SKM-1 (cell line): ENCODE results near the gene PLPPR3.
"Not testable (repeated sequence)": the region's sequence is repeated elsewhere in the genome, so short reads cannot be mapped to it uniquely, and the experiment has no call there.

Experiments
- DNase-seq: peaks from one replicate; lab custom pipeline; 2025; ENCODE audit not compliant: unreplicated experiment; lab: John Stamatoyannopoulos, UW

PLPPR3 gene

DNA sequence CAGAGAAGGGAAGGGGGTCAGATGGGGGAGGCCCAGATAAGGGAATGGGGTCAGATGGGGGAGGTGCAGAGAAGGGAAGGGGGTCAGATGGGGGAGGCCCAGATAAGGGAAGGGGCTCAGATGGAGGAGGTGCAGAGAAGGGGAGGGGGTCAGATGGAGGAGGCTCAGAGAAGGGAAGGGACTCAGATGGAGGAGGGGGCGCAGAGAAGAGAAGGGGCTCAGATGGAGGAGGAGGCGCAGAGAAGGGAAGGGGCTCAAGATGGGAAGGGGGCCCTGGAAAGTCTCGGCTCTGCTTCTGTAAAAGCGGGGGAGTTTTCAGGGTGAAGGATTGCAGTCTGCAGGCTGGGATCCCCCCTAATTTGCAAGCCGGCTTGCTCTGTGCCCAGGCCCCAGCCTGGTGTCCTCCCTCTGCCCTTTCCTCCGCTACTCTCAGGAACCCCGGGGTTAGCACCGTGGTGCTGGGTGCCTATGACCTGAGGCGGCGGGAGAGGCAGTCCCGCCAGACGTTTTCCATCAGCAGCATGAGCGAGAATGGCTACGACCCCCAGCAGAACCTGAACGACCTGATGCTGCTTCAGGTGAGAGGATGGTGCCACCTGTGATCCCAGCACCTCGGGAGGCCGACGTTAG is 7.5 kb upstream of the PLPPR3 start:
- DNase-seq: no peak

- no peak for DNase-seq
These were observed 6.1 kb upstream of the PLPPR3 start, which contains the start of gene AZU1 for GRCh38 chr19:827710-828321. Gene AZU1 (plus strand): TSS chr19:827837. CDS start chr19:827847, 10 bp downstream.

- no peak for DNase-seq
These were observed 5.6 kb upstream of the PLPPR3 start for GRCh38 chr19:827314-827709.

- DNase-seq: peak; percentile 56
These were observed 4.3 kb upstream of the PLPPR3 start for GRCh38 chr19:825897-826644.

- DNase-seq: peak; percentile 63
These were observed 3.1 kb upstream of the PLPPR3 start for GRCh38 chr19:824885-825284.

DNA sequence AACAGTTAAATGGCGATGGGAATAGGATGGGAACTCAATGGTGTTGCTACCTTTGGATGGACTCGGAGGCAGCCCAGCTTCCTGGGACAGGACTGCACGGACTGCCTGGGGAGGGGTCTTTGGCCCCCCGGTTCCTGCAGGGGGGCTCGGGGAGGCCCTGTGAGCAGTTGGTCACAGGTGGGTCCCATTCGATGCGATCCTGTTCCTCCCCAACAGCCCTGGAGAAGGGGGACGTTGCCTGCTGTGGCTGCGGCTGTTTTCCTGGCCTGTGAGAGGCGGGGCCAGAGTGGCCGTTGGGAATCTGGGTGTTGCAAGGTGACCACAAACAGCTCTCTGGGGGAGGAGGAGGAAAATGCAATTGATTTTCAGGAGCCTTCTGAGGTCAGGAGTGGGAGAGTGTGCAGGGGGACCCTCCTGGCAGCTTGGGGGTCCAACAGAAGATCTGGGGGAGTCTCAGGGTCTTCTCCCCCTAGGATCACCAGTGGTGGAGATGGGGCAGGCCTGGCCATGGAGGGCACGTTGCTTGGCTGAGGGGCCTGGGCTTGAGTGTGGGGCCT is 1.9 kb upstream of the PLPPR3 start:
- DNase-seq: no peak

- DNase-seq: no peak
These were observed 427 bp downstream of the PLPPR3 start for GRCh38 chr19:821231-821824.

DNA sequence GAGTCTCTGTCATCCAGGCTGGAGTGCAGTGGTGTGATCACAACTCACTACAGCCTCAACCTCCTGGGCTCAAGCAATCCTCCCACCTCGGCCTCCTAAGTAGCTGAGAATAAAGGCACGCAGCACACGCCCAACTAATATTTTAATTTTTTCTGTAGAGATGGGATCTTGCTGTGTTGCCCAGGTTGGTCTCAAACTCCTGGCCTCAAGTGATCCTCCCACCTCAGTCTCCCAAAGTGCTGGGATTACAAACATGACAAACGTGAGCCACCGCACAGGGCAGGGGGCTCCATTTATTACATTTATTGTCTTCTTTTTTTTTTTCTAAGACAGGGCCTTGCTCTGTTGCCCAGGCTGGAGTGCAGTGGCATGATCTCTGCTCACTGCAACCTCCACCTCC is 1.5 kb downstream of the PLPPR3 start:
- DNase-seq: not testable (repeated sequence)

GRCh38 chr19:816500-816857 is 5.3 kb downstream of the PLPPR3 start:
- DNase-seq: no peak

DNA sequence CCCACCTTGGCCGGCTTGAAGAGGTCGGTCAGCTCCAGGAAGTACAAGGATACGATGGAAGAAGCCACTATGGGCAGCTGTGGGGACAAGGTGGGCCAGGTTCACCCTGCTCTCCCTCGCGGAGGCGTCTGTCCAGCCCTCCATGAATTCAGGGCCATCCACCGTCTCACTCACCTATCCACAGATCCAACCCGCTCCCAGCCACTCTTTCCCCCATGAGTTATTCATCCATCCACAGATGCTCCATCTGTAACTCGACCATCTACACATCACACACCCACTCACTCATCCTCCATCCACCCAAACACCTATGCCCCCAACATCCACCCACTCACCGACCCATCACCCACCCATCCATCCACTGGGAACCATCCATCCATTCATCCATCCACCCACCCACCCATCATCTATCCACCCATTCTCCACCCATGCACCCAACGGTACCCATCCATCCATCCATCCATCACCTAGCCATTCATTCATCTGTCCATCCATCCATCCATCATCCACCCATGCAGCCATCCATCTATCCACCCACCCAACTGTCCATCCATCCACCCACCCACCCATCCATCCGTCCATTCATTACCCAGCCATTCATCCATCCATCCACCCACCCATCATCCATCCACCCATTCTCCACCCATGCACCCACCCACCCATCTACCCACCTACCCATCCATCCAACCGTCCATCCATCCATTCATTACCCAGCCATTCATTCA is 5.8 kb downstream of the PLPPR3 start:
- no peak for DNase-seq

DNA sequence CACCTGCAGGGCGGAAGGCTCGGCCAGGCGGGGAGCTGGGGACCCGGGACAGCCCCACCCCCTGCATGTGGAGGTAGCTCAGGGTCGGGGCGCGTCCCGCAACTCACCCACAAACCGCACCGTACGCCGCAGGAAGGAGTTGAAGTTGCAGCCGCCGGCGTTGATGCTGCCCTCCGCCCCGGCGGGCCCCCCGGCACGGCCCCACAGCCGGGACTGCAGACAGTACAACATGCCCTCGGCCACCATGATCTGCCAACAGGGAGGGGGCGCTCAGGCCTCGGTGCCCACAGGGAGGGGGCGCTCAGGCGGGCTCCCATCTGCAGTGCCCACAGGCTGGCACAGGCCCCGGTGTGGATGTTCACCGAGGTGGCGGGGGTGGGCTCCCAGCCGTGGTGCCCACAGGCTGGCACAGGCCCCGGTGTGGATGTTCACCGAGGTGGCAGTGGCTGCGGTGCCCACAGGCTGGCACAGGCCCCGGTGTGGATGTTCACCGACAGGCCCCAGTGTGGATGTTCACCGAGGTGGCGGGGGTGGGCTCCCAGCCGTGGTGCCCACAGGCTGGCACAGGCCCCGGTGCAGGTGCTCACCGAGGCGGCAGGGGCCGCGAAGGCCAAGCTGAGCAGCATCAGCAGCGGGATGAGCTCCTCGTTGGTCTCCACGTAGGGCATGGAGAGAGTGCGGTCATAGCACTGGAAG is 6.5 kb downstream of the PLPPR3 start:
- no peak for DNase-seq

DNA sequence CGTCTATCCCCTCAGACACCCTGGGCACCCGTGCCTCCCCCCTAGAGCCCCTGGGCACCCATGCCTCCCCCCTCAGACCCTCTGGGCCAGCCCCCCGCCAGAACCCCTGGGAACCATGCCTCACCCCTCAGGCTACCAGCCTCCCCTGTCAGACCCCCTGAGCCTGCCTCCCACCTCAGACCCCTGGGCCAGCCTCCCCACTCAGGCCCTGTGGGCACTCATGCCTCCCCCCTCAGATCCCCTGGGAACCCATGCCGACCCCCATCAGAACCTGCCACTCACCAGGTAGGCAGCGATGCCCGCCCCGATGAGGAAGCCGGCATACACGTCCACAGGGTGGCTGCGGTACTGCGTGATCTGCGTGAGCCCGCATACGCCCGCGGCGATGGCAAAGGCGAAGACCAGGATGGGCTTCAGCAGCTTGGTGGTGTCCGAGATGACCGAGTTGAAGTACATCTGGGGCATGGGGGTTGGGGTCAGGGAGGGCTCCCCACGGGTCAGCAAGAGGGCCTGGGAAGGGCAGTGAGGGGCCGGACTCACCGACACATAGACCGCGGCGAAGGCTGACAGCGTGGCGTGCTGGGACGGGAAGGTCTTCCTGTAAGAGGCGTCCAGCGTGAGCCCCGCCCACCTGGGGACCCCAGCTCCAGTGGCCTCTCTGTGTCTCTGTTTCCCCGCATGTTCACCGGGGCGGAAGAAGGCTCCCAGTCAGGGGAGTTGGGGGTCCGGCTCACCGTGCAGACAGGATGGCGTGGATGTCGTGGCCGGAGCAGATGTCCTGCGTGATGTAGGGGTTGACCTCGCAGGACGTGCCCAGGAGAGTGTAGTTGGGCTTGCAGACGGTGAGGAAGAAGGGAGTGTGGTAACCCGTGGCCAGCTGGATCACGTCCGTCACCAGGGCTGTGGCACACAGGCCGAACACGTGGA is 7.3 kb downstream of the PLPPR3 start:
- DNase-seq: no peak

GRCh38 chr19:813219-814151 is 8.3 kb downstream of the PLPPR3 start:
- DNase-seq: no peak

GRCh38 chr19:812747-813218 is 9.0 kb downstream of the PLPPR3 start:
- no peak for DNase-seq

DNA sequence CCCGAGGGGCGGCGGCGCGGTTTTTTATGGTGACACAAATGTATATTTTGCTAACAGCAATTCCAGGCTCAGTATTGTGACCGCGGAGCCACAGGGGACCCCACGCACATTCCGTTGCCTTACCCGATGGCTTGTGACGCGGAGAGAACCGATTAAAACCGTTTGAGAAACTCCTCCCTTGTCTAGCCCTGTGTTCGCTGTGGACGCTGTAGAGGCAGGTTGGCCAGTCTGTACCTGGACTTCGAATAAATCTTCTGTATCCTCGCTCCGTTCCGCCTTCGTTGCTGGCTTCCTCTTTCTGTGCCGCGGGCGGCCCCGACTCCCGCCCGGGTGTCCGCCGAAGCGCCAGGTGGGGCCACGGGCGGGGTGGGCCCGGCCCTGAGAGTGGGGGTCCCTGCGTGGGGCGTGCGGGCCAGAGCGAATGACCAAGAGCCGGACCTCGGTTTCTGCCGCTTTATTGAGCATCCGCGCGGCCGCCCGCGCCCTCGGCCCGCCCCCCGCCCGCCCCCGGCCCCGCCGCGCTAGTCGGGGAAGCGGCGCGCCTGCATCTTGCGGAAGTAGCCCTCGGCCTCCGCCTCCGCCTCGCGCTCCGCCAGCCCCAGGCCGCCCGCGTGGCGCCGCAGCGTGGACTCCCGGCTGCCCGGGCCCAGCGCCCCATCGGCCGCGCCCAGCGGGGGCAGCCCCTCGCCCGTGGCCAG is 9.6 kb downstream of the PLPPR3 start:
- DNase-seq: no peak

GRCh38 chr19:811506-812048 is 10.2 kb downstream of the PLPPR3 start:
- no peak for DNase-seq

DNA sequence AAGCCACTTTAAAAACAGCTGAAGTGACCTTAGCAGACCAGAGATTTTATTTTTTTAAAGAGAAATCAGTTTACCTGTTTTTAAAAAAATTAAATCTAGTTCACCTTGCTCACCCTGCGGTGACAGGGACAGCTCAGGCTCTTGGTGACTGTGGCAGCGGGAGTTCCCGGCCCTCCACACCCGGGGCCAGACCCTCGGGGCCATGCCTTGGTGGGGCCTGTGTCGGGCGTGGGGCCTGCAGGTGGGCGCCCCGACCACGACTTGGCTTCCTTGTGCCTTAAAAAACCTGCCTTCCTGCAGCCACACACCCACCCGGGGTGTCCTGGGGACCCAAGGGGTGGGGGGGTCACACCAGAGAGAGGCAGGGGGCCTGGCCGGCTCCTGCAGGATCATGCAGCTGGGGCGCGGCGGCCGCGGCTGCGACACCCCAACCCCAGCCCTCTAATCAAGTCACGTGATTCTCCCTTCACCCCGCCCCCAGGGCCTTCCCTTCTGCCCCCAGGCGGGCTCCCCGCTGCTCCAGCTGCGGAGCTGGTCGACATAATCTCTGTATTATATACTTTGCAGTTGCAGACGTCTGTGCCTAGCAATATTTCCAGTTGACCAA is 10.8 kb downstream of the PLPPR3 start:
- no peak for DNase-seq
